HL-60 (cell line): ENCODE results near the gene MFSD6.
A peak's percentile ranks its signal among the peaks of the same experiment; 100 is the strongest.

Experiments
- DNase-seq, 2 experiments: peaks; one replicate each; pipeline ENCODE4 v3.0.0-alpha.2; 2010 to 2020; ENCODE audit warnings: low read depth in 1 of 2, low spot score in 1 of 2
- H3K27ac ChIP-seq: fragments of 250-450 bp; sonication (Bioruptor Pico); replicated peaks from 2 replicates; pipeline ENCODE4 v1.5.1; 2020; ENCODE audit warnings: mild to moderate bottlenecking, moderate library complexity
- H3K27me3 ChIP-seq: fragments of 250-450 bp; sonication (Bioruptor Pico); 2 replicates; pipeline ENCODE4 v1.5.1; 2021; ENCODE audit warnings: mild to moderate bottlenecking, moderate library complexity; ENCODE audit not compliant: insufficient read depth, poor library complexity, severe bottlenecking
- H3K4me3 ChIP-seq: replicated peaks from 2 replicates; pipeline ENCODE4 v1.5.1; 2011; ENCODE audit warnings: mild to moderate bottlenecking, control low read depth, low read length; ENCODE audit not compliant: insufficient read depth
- CTCF ChIP-seq: IDR thresholded peaks from one replicate; pipeline ENCODE4 v1.5.1; 2011; ENCODE audit warnings: low read length, control low read depth, inconsistent platforms; ENCODE audit not compliant: insufficient read depth
- GABPA ChIP-seq: IDR thresholded peaks from 2 replicates; pipeline ENCODE4 v1.6.1; 2012; ENCODE audit warnings: low read depth
- POLR2AphosphoS5 ChIP-seq: IDR thresholded peaks from 2 replicates; pipeline ENCODE4 v1.6.1; 2012; ENCODE audit warnings: low read depth
- REST ChIP-seq: IDR thresholded peaks from 2 replicates; pipeline ENCODE4 v1.6.1; 2012; ENCODE audit warnings: low read depth; ENCODE audit not compliant: insufficient replicate concordance
- SPI1 ChIP-seq: IDR thresholded peaks from 2 replicates; pipeline ENCODE4 v1.6.1; 2012; ENCODE audit warnings: low read depth, mild to moderate bottlenecking, borderline replicate concordance

Gene MFSD6

GRCh38 chr2:190413421-190413820 is 5.3 kb downstream of the MFSD6 start:
- Histone ChIP-seq H3K4me3 (no peak overlapping the region), H3K27ac (no peak overlapping the region), H3K27me3 (peaks cover 9% of the 10 kb centered on the region)
- TF ChIP-seq CTCF (no peak), SPI1 (peak; percentile 60; the same call in 1 of the 2 replicates)
- DNase-seq: peak in 1 of 2 experiments; percentile 12

- Histone ChIP-seq H3K27ac (no peak overlapping the region), H3K27me3 (no peaks in the 10 kb centered on the region), H3K4me3 (no peak overlapping the region)
- DNase-seq: no peak
- no peak for TF ChIP-seq POLR2AphosphoS5
Measured at GRCh38 chr2:190415251-190415650, 7.1 kb downstream of the MFSD6 start.

GRCh38 chr2:190415794-190416775 is 7.9 kb downstream of the MFSD6 start:
- no peak overlapping the region for H3K27ac ChIP-seq
- no peaks in the 10 kb centered on the region for H3K27me3 ChIP-seq
- DNase-seq: no peak
- no peak overlapping the region for H3K4me3 ChIP-seq
- TF ChIP-seq SPI1 (no peak), CTCF (no peak), GABPA (no peak), REST (no peak), POLR2AphosphoS5 (no peak)

- TF ChIP-seq GABPA: no peak
- no peak for TF ChIP-seq POLR2AphosphoS5
- no peak for TF ChIP-seq CTCF
- no peak for TF ChIP-seq REST
- no peak for TF ChIP-seq SPI1
- no peak overlapping the region for H3K27ac ChIP-seq
- no peak overlapping the region for H3K4me3 ChIP-seq
- H3K27me3 ChIP-seq: no peaks in the 10 kb centered on the region
- DNase-seq: no peak
Measured at GRCh38 chr2:190417045-190417842, 9.1 kb downstream of the MFSD6 start.
